Adipocyte (in vitro differentiated cells): ENCODE data around the gene IL23R.
A peak's percentile ranks its signal among the peaks of the same experiment; 100 is the strongest.

Experiments
- DNase-seq: peaks from one replicate; pipeline ENCODE4 v3.0.0-alpha.2; 2015; ENCODE audit warnings: low read depth
- H3K27me3 ChIP-seq: replicated peaks from 2 replicates; pipeline ENCODE4 v1.7.0; 2013; ENCODE audit warnings: mild to moderate bottlenecking, low read length, moderate library complexity; ENCODE audit not compliant: control insufficient read depth, insufficient read depth
- H3K36me3 ChIP-seq: 2 replicates; pipeline ENCODE4 v1.7.0; 2013; ENCODE audit warnings: low read length, mild to moderate bottlenecking, moderate library complexity; ENCODE audit not compliant: control insufficient read depth, insufficient read depth, severe bottlenecking
- H3K4me1 ChIP-seq: 2 replicates; pipeline ENCODE4 v1.7.0; 2013; ENCODE audit warnings: mild to moderate bottlenecking, low read length, moderate library complexity; ENCODE audit not compliant: control insufficient read depth, insufficient read depth
- H3K4me3 ChIP-seq: 2 replicates; pipeline ENCODE4 v1.7.0; 2013; ENCODE audit warnings: mild to moderate bottlenecking, low read length, moderate library complexity
- H3K9ac ChIP-seq: 2 replicates; pipeline ENCODE4 v1.7.0; 2013; ENCODE audit warnings: mild to moderate bottlenecking, low read length, moderate library complexity
- H3K9me3 ChIP-seq: 2 replicates; pipeline ENCODE4 v1.7.0; 2013; ENCODE audit warnings: mild to moderate bottlenecking, low read length, moderate library complexity; ENCODE audit not compliant: control insufficient read depth

IL23R gene

GRCh38 chr1:67250051-67250653, 83.9 kb downstream of the IL23R start:
- H3K9ac ChIP-seq: no peak overlapping the region
- no peaks in the 10 kb centered on the region for H3K27me3 ChIP-seq
- DNase-seq: no peak
- H3K9me3 ChIP-seq: peaks cover 25% of the 10 kb centered on the region
- no peaks in the 10 kb centered on the region for H3K36me3 ChIP-seq
- no peaks in the 10 kb centered on the region for H3K4me1 ChIP-seq
- H3K4me3 ChIP-seq: no peak overlapping the region

- H3K9me3 ChIP-seq: peaks cover 2% of the 10 kb centered on the region
- H3K36me3 ChIP-seq: no peaks in the 10 kb centered on the region
- H3K9ac ChIP-seq: no peak overlapping the region
- DNase-seq: peak; percentile 61
- no peak overlapping the region for H3K4me3 ChIP-seq
- H3K27me3 ChIP-seq: no peaks in the 10 kb centered on the region
- H3K4me1 ChIP-seq: peaks cover 15% of the 10 kb centered on the region
Observed at GRCh38 chr1:67256291-67257172, 90.3 kb downstream of the IL23R start.

GRCh38 chr1:67257173-67257535, 90.9 kb downstream of the IL23R start:
- no peaks in the 10 kb centered on the region for H3K36me3 ChIP-seq
- H3K9ac ChIP-seq: no peak overlapping the region
- no peak for DNase-seq
- H3K4me1 ChIP-seq: peaks cover 15% of the 10 kb centered on the region
- no peaks in the 10 kb centered on the region for H3K9me3 ChIP-seq
- H3K27me3 ChIP-seq: no peaks in the 10 kb centered on the region
- no peak overlapping the region for H3K4me3 ChIP-seq

GRCh38 chr1:67261680-67262079, 95.4 kb downstream of the IL23R start:
- Histone ChIP-seq H3K4me3 (no peak overlapping the region), H3K4me1 (peaks cover 8% of the 10 kb centered on the region), H3K36me3 (no peaks in the 10 kb centered on the region), H3K9me3 (no peaks in the 10 kb centered on the region), H3K9ac (no peak overlapping the region), H3K27me3 (peaks cover 12% of the 10 kb centered on the region)
- no peak for DNase-seq

- no peak for DNase-seq
- Histone ChIP-seq H3K9me3 (no peaks in the 10 kb centered on the region), H3K4me1 (no peaks in the 10 kb centered on the region), H3K9ac (no peak overlapping the region), H3K4me3 (no peak overlapping the region), H3K36me3 (no peaks in the 10 kb centered on the region), H3K27me3 (peaks cover 12% of the 10 kb centered on the region)
Observed at GRCh38 chr1:67262735-67263134, 96.5 kb downstream of the IL23R start.

GRCh38 chr1:67264152-67264551, 97.9 kb downstream of the IL23R start:
- Histone ChIP-seq H3K9ac (no peak overlapping the region), H3K4me3 (no peak overlapping the region), H3K27me3 (peaks cover 13% of the 10 kb centered on the region), H3K4me1 (no peaks in the 10 kb centered on the region), H3K9me3 (no peaks in the 10 kb centered on the region), H3K36me3 (no peaks in the 10 kb centered on the region)
- no peak for DNase-seq

GRCh38 chr1:67264899-67265298, 98.6 kb downstream of the IL23R start:
- Histone ChIP-seq H3K36me3 (no peaks in the 10 kb centered on the region), H3K27me3 (peaks cover 17% of the 10 kb centered on the region), H3K9me3 (no peaks in the 10 kb centered on the region), H3K4me1 (no peaks in the 10 kb centered on the region), H3K9ac (no peak overlapping the region), H3K4me3 (no peak overlapping the region)
- no peak for DNase-seq

- Histone ChIP-seq H3K36me3 (no peaks in the 10 kb centered on the region), H3K4me1 (no peaks in the 10 kb centered on the region)
Observed at GRCh38 chr1:67269061-67269460, 102.8 kb downstream of the IL23R start.

GRCh38 chr1:67270541-67270940, 104.3 kb downstream of the IL23R start:
- Histone ChIP-seq H3K9me3 (peaks cover 14% of the 10 kb centered on the region), H3K4me1 (no peaks in the 10 kb centered on the region)

More at GRCh38 chr1:67269061-67269460, 102.8 kb downstream of the IL23R start:
- H3K9me3 ChIP-seq: peaks cover 14% of the 10 kb centered on the region
- H3K9ac ChIP-seq: no peak overlapping the region
- peaks cover 10% of the 10 kb centered on the region for H3K27me3 ChIP-seq
- DNase-seq: no peak
- H3K4me3 ChIP-seq: no peak overlapping the region

GRCh38 chr1:67273591-67273990, 107.3 kb downstream of the IL23R start:
- Histone ChIP-seq H3K27me3 (peaks cover 5% of the 10 kb centered on the region), H3K9me3 (peaks cover 14% of the 10 kb centered on the region), H3K36me3 (no peaks in the 10 kb centered on the region), H3K9ac (no peak overlapping the region), H3K4me3 (no peak overlapping the region), H3K4me1 (no peaks in the 10 kb centered on the region)
- no peak for DNase-seq

More at GRCh38 chr1:67270541-67270940, 104.3 kb downstream of the IL23R start:
- Histone ChIP-seq H3K36me3 (no peaks in the 10 kb centered on the region), H3K9ac (no peak overlapping the region), H3K4me3 (no peak overlapping the region), H3K27me3 (peaks cover 5% of the 10 kb centered on the region)
- no peak for DNase-seq

GRCh38 chr1:67274623-67275325, 108.5 kb downstream of the IL23R start:
- Histone ChIP-seq H3K4me1 (no peaks in the 10 kb centered on the region), H3K4me3 (no peak overlapping the region), H3K9me3 (peaks cover 14% of the 10 kb centered on the region), H3K9ac (no peak overlapping the region), H3K27me3 (no peaks in the 10 kb centered on the region), H3K36me3 (no peaks in the 10 kb centered on the region)
- DNase-seq: no peak
